Astrocyte (in vitro differentiated cells and primary cell): ENCODE measurements around the gene STK33. TPM values are rescaled to one million over a fixed set of nuclear protein-coding genes. Genes with fewer than 3 reads are reported as not detected.
A peak's percentile ranks its signal among the peaks of the same experiment; 100 is the strongest.

Source experiments
- DNase-seq: peaks from one replicate; pipeline ENCODE4 v3.0.0-alpha.2; 2010; ENCODE audit warnings: low read depth
- FAIRE-seq: peaks from 2 replicates; lab custom pipeline; 2011; peaks lifted over from hg19 to GRCh38; lab: Jason Lieb, UNC
- H2AFZ ChIP-seq: 2 replicates; pipeline ENCODE4 v1.6.0; 2012; ENCODE audit warnings: low read depth, low read length, inconsistent platforms
- H3K27ac ChIP-seq: 2 replicates; pipeline ENCODE4 v1.5.1; 2011; ENCODE audit warnings: low read depth, low read length, inconsistent platforms
- H3K27me3 ChIP-seq: 2 replicates; pipeline ENCODE4 v1.6.0; 2011; ENCODE audit warnings: low read length, inconsistent platforms; ENCODE audit not compliant: insufficient read depth
- H3K36me3 ChIP-seq: 2 replicates; pipeline ENCODE4 v1.5.1; 2011; ENCODE audit warnings: low read length, inconsistent platforms; ENCODE audit not compliant: insufficient read depth
- H3K4me1 ChIP-seq: 2 replicates; pipeline ENCODE4 v1.5.1; 2011; ENCODE audit warnings: low read length, inconsistent platforms; ENCODE audit not compliant: insufficient read depth
- H3K4me2 ChIP-seq: 2 replicates; pipeline ENCODE4 v1.6.0; 2012; ENCODE audit warnings: low read length, inconsistent platforms
- H3K4me3 ChIP-seq: 2 replicates; pipeline ENCODE4 v1.5.1; 2011; ENCODE audit warnings: low read depth, mild to moderate bottlenecking, low read length, inconsistent platforms; ENCODE audit not compliant: insufficient read depth
- H3K79me2 ChIP-seq: 2 replicates; pipeline ENCODE4 v1.6.0; 2012; ENCODE audit warnings: mild to moderate bottlenecking, low read length, inconsistent platforms; ENCODE audit not compliant: insufficient read depth
- H3K9ac ChIP-seq: 2 replicates; pipeline ENCODE4 v1.6.0; 2012; ENCODE audit warnings: mild to moderate bottlenecking, low read length, inconsistent platforms
- H3K9me3 ChIP-seq: 2 replicates; pipeline ENCODE4 v1.5.1; 2012; ENCODE audit warnings: low read depth, mild to moderate bottlenecking, low read length, inconsistent platforms; ENCODE audit not compliant: insufficient read depth
- H4K20me1 ChIP-seq: 2 replicates; pipeline ENCODE4 v1.6.0; 2012; ENCODE audit warnings: low read length, inconsistent platforms; ENCODE audit not compliant: insufficient read depth
- H3K27ac Mint-ChIP-seq: one replicate; pipeline ENCODE4 v1.8.0; 2021; ENCODE audit warnings: mild to moderate bottlenecking, mixed read lengths; ENCODE audit not compliant: unreplicated experiment
- H3K27me3 Mint-ChIP-seq: one replicate; pipeline ENCODE4 v1.8.0; 2021; ENCODE audit warnings: low read depth, mixed read lengths; ENCODE audit not compliant: unreplicated experiment
- H3K36me3 Mint-ChIP-seq: one replicate; pipeline ENCODE4 v1.8.0; 2021; ENCODE audit warnings: low read depth, mixed read lengths; ENCODE audit not compliant: unreplicated experiment
- H3K4me1 Mint-ChIP-seq: one replicate; pipeline ENCODE4 v1.8.0; 2021; ENCODE audit warnings: low read depth, mixed read lengths; ENCODE audit not compliant: unreplicated experiment
- H3K4me3 Mint-ChIP-seq: one replicate; pipeline ENCODE4 v1.8.0; 2021; ENCODE audit warnings: mild to moderate bottlenecking, moderate library complexity, mixed read lengths; ENCODE audit not compliant: unreplicated experiment
- H3K9me3 Mint-ChIP-seq: one replicate; pipeline ENCODE4 v1.8.0; 2021; ENCODE audit warnings: mild to moderate bottlenecking, mixed read lengths; ENCODE audit not compliant: unreplicated experiment
- CTCF ChIP-seq: IDR thresholded peaks from 2 replicates; pipeline ENCODE4 v1.5.1; 2011; ENCODE audit warnings: low read depth, mild to moderate bottlenecking, inconsistent platforms, low read length, moderate library complexity; ENCODE audit not compliant: insufficient read depth
- EZH2 ChIP-seq: IDR thresholded peaks from 2 replicates; pipeline ENCODE4 v1.6.1; 2012; ENCODE audit warnings: mild to moderate bottlenecking, low read length, inconsistent platforms; ENCODE audit not compliant: insufficient read depth
- total RNA-seq: library from RNA; stranded (reverse); gene quantifications from 2 replicates; pipeline ENCODE4 v1.2.1, GENCODE V29; 2021

The STK33 gene
- total RNA-seq, 1 donor from 2014 or later = 7.5 TPM

GRCh38 chr11:8597182-8597581 is 3.2 kb upstream of the STK33 start:
- peak; percentile 50 for FAIRE-seq
- Mint-ChIP-seq H3K9me3 (peaks cover 3% of the 10 kb centered on the region), H3K4me3 (no peak overlapping the region), H3K27ac (no peak overlapping the region), H3K27me3 (peaks cover 7% of the 10 kb centered on the region), H3K4me1 (no peaks in the 10 kb centered on the region), H3K36me3 (no peaks in the 10 kb centered on the region)
- no peak overlapping the region for H3K27ac ChIP-seq
- no peak overlapping the region for H2AFZ ChIP-seq
- TF ChIP-seq CTCF = no peak
- no peak for TF ChIP-seq EZH2
- H3K4me1 ChIP-seq = peaks cover 4% of the 10 kb centered on the region
- H3K27me3 ChIP-seq = no peaks in the 10 kb centered on the region
- no peaks in the 10 kb centered on the region for H3K79me2 ChIP-seq
- no peak overlapping the region for H3K9ac ChIP-seq
- no peaks in the 10 kb centered on the region for H3K9me3 ChIP-seq
- H4K20me1 ChIP-seq = no peaks in the 10 kb centered on the region
- H3K4me3 ChIP-seq = no peak overlapping the region
- H3K4me2 ChIP-seq = no peak overlapping the region
- H3K36me3 ChIP-seq = no peaks in the 10 kb centered on the region
- peak; percentile 78 for DNase-seq

GRCh38 chr11:8596504-8597046 is 2.5 kb upstream of the STK33 start:
- no peak for FAIRE-seq
- TF ChIP-seq CTCF (no peak), EZH2 (no peak)
- Histone ChIP-seq H3K36me3 (no peaks in the 10 kb centered on the region), H3K4me2 (no peak overlapping the region), H3K79me2 (no peaks in the 10 kb centered on the region), H3K27me3 (no peaks in the 10 kb centered on the region), H2AFZ (no peak overlapping the region), H3K27ac (no peak overlapping the region), H3K9me3 (no peaks in the 10 kb centered on the region), H3K9ac (no peak overlapping the region), H3K4me1 (peaks cover 4% of the 10 kb centered on the region), H4K20me1 (no peaks in the 10 kb centered on the region), H3K4me3 (no peak overlapping the region)
- Mint-ChIP-seq H3K27ac (no peak overlapping the region), H3K27me3 (peaks cover 7% of the 10 kb centered on the region), H3K36me3 (no peaks in the 10 kb centered on the region), H3K9me3 (peaks cover 3% of the 10 kb centered on the region), H3K4me3 (no peak overlapping the region), H3K4me1 (no peaks in the 10 kb centered on the region)
- DNase-seq = no peak

- Histone ChIP-seq H2AFZ (peak overlapping the region; percentile 96), H3K4me1 (peaks cover 4% of the 10 kb centered on the region)
- no peak for TF ChIP-seq EZH2
- no peak for TF ChIP-seq CTCF
Observed at GRCh38 chr11:8593455-8593854, 573 bp downstream of the STK33 start.

More at GRCh38 chr11:8593455-8593854, 573 bp downstream of the STK33 start:
- H3K27me3 Mint-ChIP-seq = peaks cover 7% of the 10 kb centered on the region
- peak overlapping the region; percentile 90 for H3K4me3 Mint-ChIP-seq
- peak overlapping the region; percentile 75 for H3K9ac ChIP-seq
- no peaks in the 10 kb centered on the region for H4K20me1 ChIP-seq
- no peak for FAIRE-seq
- no peak overlapping the region for H3K27ac ChIP-seq
- H3K79me2 ChIP-seq = no peaks in the 10 kb centered on the region
- H3K27me3 ChIP-seq = no peaks in the 10 kb centered on the region
- H3K4me2 ChIP-seq = peak overlapping the region; percentile 97
- H3K9me3 Mint-ChIP-seq = no peaks in the 10 kb centered on the region
- no peaks in the 10 kb centered on the region for H3K9me3 ChIP-seq
- no peaks in the 10 kb centered on the region for H3K36me3 Mint-ChIP-seq
- DNase-seq = no peak
- no peak overlapping the region for H3K27ac Mint-ChIP-seq
- no peaks in the 10 kb centered on the region for H3K36me3 ChIP-seq
- peak overlapping the region; percentile 68 for H3K4me3 ChIP-seq
- no peaks in the 10 kb centered on the region for H3K4me1 Mint-ChIP-seq
